ENCODE results near the gene KCNG3.

- TF ChIP-seq, protein P1, sequence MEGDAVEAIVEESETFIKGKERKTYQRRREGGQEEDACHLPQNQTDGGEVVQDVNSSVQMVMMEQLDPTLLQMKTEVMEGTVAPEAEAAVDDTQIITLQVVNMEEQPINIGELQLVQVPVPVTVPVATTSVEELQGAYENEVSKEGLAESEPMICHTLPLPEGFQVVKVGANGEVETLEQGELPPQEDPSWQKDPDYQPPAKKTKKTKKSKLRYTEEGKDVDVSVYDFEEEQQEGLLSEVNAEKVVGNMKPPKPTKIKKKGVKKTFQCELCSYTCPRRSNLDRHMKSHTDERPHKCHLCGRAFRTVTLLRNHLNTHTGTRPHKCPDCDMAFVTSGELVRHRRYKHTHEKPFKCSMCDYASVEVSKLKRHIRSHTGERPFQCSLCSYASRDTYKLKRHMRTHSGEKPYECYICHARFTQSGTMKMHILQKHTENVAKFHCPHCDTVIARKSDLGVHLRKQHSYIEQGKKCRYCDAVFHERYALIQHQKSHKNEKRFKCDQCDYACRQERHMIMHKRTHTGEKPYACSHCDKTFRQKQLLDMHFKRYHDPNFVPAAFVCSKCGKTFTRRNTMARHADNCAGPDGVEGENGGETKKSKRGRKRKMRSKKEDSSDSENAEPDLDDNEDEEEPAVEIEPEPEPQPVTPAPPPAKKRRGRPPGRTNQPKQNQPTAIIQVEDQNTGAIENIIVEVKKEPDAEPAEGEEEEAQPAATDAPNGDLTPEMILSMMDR (IDR thresholded peaks at IDR 0.05) = no peak
- no peak for TF ChIP-seq POLR2A (IDR thresholded peaks at IDR 0.05)
Measured at GRCh38 chr2:42498497-42498896, 4.7 kb upstream of the KCNG3 start.
